DMS153 (cell line): ENCODE measurements around the gene FNDC3B.
"Not testable (repeated sequence)": the region's sequence is repeated elsewhere in the genome, so short reads cannot be mapped to it uniquely, and the experiment has no call there.

Experiments used
- DNase-seq: peaks from one replicate; lab custom pipeline; 2025; lab: John Stamatoyannopoulos, UW

The FNDC3B gene

GRCh38 chr3:172241405-172241804 lies 202.0 kb downstream of the FNDC3B start:
- no peak for DNase-seq

DNA sequence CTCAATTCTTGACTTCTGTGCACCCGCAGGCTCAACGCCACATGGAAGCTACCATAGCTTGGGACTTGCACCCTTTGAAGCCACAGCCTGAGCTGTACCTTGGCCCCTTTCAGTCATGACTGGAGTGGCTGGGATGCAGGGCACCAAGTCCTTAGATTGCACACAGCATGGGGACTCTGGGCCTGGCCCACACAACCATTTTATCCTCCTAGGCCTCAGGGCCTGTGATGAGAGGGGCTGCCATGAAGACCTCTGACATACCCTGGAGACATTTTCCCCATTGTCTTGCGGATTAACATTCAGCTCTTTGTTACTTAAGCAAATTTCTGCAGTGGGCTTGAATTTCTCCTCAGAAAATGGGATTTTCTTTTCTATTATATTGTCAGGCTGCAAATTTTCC lies 203.1 kb downstream of the FNDC3B start:
- not testable (repeated sequence) for DNase-seq

DNA sequence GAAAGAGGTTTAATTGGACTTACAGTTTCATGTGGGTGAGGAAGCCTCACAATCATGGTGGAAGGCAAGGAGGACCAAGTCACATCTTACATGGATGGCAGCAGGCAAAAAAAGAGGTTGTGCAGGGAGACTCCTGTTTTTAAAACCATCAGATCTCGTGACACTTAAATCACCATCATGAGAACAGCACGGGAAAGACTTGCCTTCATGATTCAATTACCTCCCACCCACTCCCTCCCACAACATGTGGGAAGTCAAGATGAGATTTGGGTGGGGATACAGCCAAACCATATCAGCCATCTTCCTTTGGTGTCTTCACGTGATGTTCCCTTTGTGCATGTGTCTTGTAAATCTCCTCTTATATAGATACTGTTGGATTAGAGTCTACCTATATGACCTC lies 204.0 kb downstream of the FNDC3B start:
- not testable (repeated sequence) for DNase-seq

GRCh38 chr3:172244011-172244410 lies 204.6 kb downstream of the FNDC3B start:
- DNase-seq = no peak

DNA sequence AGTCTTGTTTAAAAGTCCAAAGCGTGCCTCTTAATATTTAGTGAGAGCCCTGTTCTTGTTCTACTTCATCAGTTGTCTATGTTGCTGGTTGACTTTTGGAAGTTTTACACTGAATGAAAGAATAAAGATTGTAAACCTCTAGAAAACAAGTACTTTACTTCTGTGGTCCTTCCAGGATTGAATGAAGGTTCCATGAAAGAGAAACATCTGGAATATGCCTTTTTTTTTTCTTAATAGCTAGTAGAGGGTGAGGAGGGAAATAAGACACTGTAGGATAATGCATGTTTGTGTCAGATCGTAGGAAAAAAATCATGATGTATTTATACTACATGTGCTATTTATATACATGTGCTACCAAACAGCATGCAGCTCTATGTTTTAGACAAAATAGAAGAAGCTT lies 205.9 kb downstream of the FNDC3B start:
- DNase-seq = no peak

GRCh38 chr3:172246107-172246844 lies 206.9 kb downstream of the FNDC3B start:
- no peak for DNase-seq

DNA sequence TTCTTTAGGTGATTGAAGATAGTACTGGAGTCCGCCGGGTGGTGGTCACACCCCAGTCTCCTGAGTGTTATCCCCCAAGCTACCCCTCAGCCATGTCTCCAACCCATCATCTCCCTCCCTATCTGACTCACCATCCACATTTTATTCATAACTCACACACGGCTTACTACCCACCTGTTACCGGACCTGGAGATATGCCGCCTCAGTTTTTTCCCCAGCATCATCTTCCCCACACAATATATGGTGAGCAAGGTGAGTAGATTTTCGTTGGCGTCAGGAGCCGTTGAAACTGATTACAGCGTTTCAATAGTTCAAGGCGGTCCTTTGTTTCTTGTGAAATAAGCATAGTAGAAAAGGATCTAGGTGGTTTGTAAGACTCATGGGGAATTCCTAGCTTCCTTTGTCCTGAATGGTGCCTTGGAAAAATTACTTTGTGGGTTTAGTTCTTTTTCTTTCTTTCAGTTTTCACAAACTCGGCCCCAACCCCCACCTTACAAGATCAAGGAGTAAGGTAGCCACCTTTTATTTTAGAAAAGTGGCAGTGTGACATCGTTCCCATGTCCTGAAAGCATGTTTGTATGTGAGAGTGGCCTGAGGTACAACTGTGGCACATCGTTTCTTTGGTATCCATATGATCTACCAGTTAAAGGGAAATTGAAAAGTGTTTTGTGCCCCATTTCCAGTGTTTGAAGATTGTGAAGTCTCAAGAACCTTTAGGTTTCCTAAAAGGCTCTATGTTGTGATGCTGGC lies 208.3 kb downstream of the FNDC3B start:
- DNase-seq = no peak

- no peak for DNase-seq
Observed at GRCh38 chr3:172249039-172249438, 209.7 kb downstream of the FNDC3B start.

- DNase-seq = no peak
Observed at GRCh38 chr3:172251211-172251610, 211.8 kb downstream of the FNDC3B start.

- DNase-seq = no peak
Observed at GRCh38 chr3:172253200-172253599, 213.8 kb downstream of the FNDC3B start.

DNA sequence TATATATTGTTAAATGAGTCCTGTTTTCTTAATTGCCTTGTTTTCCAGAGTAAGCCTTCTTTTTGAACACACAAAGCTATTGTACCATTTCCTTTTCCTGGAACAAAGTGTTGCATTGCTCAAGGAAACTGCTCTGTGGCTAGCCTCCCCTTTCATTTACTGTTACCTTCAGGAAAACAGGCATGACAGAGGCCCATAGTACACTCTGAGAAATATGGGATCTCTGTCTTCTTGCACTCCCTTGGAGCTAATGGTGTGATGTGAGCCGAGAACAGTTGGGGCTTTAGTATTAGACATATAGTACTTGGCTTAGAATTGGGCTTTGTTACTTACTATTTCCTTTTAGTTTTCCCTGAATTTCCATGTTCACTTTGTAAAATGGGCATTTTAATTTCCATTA lies 215.2 kb downstream of the FNDC3B start:
- no peak for DNase-seq

- not testable (repeated sequence) for DNase-seq
Observed at GRCh38 chr3:172255321-172255720, 215.9 kb downstream of the FNDC3B start.

DNA sequence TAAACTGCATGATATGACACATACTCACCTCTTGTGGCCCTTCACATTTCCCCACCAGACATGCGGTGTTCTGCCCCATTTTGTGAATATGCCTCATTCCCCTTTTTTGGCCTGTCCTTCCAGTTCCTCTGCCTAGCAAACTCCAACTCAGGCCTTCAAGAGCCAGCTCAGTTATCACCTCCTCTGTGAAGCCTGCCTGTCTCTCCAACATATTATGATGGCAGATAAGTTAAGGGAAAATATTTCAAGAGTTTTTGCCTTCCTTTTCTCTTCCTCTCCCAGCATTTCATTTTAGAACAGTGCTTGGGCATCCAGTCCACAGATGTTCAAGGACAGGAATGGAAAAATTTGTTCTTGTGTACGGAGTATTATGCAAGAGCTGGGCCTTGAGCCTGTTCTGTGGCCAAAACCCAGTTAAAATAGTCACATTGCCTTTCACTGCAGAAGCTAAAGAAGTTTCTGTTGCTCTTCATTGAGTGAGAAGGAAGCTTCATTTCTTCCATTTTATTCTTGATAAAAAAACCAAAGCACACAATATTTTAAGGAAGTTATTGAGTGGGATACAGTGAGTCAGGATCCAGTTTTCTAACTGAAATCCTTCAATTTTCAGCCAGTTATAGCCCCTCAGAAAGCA lies 216.8 kb downstream of the FNDC3B start:
- DNase-seq = no peak

DNA sequence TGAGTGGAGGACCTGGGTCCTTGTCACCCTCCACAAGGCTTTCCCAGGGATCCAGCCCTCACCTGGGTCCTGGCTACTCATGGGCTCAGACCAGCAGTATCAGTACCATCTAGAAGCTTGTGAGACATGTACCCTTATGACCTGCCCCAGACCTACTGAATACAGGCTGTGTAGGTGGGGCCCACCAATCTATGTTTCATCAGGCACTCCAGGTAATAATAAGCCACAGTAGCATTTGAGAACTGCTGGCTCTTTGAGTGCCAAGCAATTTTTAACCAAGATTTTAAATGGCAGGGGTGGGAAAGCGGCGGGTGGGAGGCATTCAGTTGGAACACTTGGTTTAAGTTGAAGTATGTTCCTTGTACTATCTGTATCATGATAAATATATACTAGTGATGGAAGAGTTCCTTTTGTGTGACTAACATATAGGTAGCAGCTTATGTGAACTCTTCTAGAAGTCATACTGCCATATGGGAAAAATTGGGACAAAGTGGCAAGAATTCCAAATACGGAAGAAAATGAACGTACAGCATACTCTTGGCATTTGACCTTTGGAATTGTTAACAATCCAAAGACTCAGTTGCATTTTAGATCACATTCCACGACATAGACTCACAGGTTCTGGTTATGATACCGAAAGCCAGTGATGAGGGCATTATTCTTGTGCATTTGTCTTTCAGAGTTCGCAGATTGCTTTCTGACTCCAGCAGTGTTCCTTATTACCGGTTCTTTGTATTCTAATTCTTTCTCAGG lies 218.4 kb downstream of the FNDC3B start:
- no peak for DNase-seq

- DNase-seq = no peak
Observed at GRCh38 chr3:172258624-172259023, 219.2 kb downstream of the FNDC3B start.

GRCh38 chr3:172259111-172259541 lies 219.7 kb downstream of the FNDC3B start:
- no peak for DNase-seq

GRCh38 chr3:172259726-172260248 lies 220.4 kb downstream of the FNDC3B start:
- no peak for DNase-seq

GRCh38 chr3:172260381-172260780 lies 221.0 kb downstream of the FNDC3B start:
- DNase-seq = no peak

GRCh38 chr3:172261054-172261453 lies 221.7 kb downstream of the FNDC3B start:
- DNase-seq = no peak

DNA sequence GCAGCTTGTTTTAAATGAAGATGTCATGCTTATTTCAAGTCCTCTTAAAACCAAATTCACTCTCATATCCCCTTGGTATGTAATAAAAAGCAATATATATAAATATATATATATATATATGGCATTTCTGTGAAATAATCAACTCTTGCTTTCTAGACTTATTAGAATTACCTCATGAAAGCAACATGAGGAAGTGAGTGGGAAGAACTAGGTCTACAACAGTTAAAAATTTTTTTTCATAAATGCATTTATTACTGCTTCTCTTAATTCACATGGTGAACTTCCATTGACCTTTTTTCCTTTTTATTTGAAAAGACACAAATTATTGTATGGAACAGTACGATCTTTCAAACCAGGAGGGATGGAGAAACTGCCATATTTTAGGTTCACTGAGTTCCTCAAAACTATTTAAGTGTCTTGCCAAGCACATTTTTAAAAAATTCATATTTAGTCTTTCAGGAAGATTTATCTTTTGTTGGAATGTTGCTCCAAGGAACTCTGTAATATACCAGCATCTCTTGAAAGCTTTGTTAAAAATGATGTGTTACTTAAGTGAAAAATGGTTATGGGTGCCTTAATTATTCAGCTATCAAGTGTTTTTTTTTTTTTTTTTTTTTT lies 223.7 kb downstream of the FNDC3B start:
- no peak for DNase-seq

- DNase-seq = no peak
Observed at GRCh38 chr3:172263781-172264486, 224.6 kb downstream of the FNDC3B start.
